ENCODE measurements around the gene CRACR2A.

- TF ChIP-seq POLR2A (IDR thresholded peaks at IDR 0.05) (no peak), CTCF (IDR thresholded peaks at IDR 0.05) (no peak)
Observed at GRCh38 chr12:3620856-3621255, 132.1 kb downstream of the CRACR2A start.
